Measurements from ENCODE around the gene EHMT1.
"Not testable (repeated sequence)": the region's sequence is repeated elsewhere in the genome, so short reads cannot be mapped to it uniquely, and the experiment has no call there.

The EHMT1 gene

GRCh38 chr9:137590469-137591383 is 28.1 kb upstream of the EHMT1 start, which contains the start of gene ZMYND19:
ZMYND19 (minus strand) TSS chr9:137590512; CDS start chr9:137590263, 249 bp downstream.
- Histone ChIP-seq H3K27ac (replicated peaks) (peak within 1 kb of the TSS; percentile 85), H3K27me3 (ENCODE audit: insufficient read depth, poor library complexity, severe bottlenecking) (no peaks in the 10 kb centered on the region), H3K4me3 (replicated peaks; ENCODE audit: insufficient read depth, low read length) (peak within 1 kb of the TSS; percentile 85)
- DNase-seq (ENCODE audit: low read depth in 1 of 2, low spot score in 1 of 2), result peak; percentile 77 to 80
- TF ChIP-seq, protein P1, sequence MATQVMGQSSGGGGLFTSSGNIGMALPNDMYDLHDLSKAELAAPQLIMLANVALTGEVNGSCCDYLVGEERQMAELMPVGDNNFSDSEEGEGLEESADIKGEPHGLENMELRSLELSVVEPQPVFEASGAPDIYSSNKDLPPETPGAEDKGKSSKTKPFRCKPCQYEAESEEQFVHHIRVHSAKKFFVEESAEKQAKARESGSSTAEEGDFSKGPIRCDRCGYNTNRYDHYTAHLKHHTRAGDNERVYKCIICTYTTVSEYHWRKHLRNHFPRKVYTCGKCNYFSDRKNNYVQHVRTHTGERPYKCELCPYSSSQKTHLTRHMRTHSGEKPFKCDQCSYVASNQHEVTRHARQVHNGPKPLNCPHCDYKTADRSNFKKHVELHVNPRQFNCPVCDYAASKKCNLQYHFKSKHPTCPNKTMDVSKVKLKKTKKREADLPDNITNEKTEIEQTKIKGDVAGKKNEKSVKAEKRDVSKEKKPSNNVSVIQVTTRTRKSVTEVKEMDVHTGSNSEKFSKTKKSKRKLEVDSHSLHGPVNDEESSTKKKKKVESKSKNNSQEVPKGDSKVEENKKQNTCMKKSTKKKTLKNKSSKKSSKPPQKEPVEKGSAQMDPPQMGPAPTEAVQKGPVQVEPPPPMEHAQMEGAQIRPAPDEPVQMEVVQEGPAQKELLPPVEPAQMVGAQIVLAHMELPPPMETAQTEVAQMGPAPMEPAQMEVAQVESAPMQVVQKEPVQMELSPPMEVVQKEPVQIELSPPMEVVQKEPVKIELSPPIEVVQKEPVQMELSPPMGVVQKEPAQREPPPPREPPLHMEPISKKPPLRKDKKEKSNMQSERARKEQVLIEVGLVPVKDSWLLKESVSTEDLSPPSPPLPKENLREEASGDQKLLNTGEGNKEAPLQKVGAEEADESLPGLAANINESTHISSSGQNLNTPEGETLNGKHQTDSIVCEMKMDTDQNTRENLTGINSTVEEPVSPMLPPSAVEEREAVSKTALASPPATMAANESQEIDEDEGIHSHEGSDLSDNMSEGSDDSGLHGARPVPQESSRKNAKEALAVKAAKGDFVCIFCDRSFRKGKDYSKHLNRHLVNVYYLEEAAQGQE (IDR thresholded peaks at IDR 0.05; ENCODE audit: insufficient replicate concordance, low read depth), result no peak
- TF ChIP-seq SPI1 (IDR thresholded peaks at IDR 0.05; ENCODE audit: borderline replicate concordance, low read depth), result peak; percentile 60; the same call in 1 of the 2 replicates
- no peak for TF ChIP-seq GABPA (IDR thresholded peaks at IDR 0.05; ENCODE audit: low read depth)
- peak; percentile 31; the same call in 1 of the 2 replicates for TF ChIP-seq POLR2AphosphoS5 (IDR thresholded peaks at IDR 0.05; ENCODE audit: low read depth)

DNA sequence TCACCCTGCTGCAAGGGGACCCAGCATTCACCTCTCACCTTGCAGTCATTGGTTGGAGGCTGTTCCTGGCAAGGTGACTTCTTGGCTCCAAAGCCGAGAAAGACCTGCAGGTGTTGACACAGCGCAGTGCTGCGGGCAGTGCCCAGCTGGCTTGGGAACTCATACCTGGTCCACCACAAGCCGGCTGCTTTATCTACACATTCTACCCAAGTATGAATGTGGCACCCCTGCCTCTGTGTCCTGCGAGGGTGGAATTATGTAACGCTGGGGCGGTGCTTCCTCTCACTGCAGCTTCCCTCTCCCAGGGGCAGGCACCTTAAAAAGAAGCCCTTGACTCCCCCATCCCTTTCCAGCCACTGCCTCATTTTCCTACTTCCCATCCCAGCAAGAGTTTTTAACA is 26.0 kb upstream of the EHMT1 start:
- TF ChIP-seq POLR2AphosphoS5 (IDR thresholded peaks at IDR 0.05; ENCODE audit: low read depth) (no peak), SPI1 (IDR thresholded peaks at IDR 0.05; ENCODE audit: borderline replicate concordance, low read depth) (peak; percentile 70; the same call in 1 of the 2 replicates), GABPA (IDR thresholded peaks at IDR 0.05; ENCODE audit: low read depth) (no peak)
- TF ChIP-seq, protein P2, sequence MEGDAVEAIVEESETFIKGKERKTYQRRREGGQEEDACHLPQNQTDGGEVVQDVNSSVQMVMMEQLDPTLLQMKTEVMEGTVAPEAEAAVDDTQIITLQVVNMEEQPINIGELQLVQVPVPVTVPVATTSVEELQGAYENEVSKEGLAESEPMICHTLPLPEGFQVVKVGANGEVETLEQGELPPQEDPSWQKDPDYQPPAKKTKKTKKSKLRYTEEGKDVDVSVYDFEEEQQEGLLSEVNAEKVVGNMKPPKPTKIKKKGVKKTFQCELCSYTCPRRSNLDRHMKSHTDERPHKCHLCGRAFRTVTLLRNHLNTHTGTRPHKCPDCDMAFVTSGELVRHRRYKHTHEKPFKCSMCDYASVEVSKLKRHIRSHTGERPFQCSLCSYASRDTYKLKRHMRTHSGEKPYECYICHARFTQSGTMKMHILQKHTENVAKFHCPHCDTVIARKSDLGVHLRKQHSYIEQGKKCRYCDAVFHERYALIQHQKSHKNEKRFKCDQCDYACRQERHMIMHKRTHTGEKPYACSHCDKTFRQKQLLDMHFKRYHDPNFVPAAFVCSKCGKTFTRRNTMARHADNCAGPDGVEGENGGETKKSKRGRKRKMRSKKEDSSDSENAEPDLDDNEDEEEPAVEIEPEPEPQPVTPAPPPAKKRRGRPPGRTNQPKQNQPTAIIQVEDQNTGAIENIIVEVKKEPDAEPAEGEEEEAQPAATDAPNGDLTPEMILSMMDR (IDR thresholded peaks at IDR 0.05; ENCODE audit: insufficient read depth, low read length), result no peak
- TF ChIP-seq, protein P1 (IDR thresholded peaks at IDR 0.05; ENCODE audit: insufficient replicate concordance, low read depth), result no peak
- H3K4me3 ChIP-seq (replicated peaks; ENCODE audit: insufficient read depth, low read length), result no peak overlapping the region
- peak overlapping the region; percentile 31 for H3K27ac ChIP-seq (replicated peaks)
- no peaks in the 10 kb centered on the region for H3K27me3 ChIP-seq (ENCODE audit: insufficient read depth, poor library complexity, severe bottlenecking)
- DNase-seq (ENCODE audit: low read depth in 1 of 2, low spot score in 1 of 2), result peak; percentile 74 to 86

- Histone ChIP-seq H3K4me3 (replicated peaks; ENCODE audit: insufficient read depth, low read length) (no peak overlapping the region), H3K27ac (replicated peaks) (peak overlapping the region; percentile 31; the same call in 1 of the 2 replicates), H3K27me3 (ENCODE audit: insufficient read depth, poor library complexity, severe bottlenecking) (no peaks in the 10 kb centered on the region)
- DNase-seq (ENCODE audit: low read depth in 1 of 2, low spot score in 1 of 2), result no peak
- TF ChIP-seq SPI1 (IDR thresholded peaks at IDR 0.05; ENCODE audit: borderline replicate concordance, low read depth) (no peak), POLR2AphosphoS5 (IDR thresholded peaks at IDR 0.05; ENCODE audit: low read depth) (no peak), GABPA (IDR thresholded peaks at IDR 0.05; ENCODE audit: low read depth) (no peak)
- TF ChIP-seq, protein P2 (IDR thresholded peaks at IDR 0.05; ENCODE audit: insufficient read depth, low read length), result no peak
- TF ChIP-seq, protein P1 (IDR thresholded peaks at IDR 0.05; ENCODE audit: insufficient replicate concordance, low read depth), result no peak
Observed at GRCh38 chr9:137593176-137593575, 25.6 kb upstream of the EHMT1 start.

- not testable (repeated sequence) for H3K4me3 ChIP-seq (replicated peaks; ENCODE audit: insufficient read depth, low read length); DNase-seq (ENCODE audit: low read depth in 1 of 2, low spot score in 1 of 2); H3K27ac ChIP-seq (replicated peaks); H3K27me3 ChIP-seq (ENCODE audit: insufficient read depth, poor library complexity, severe bottlenecking)
Observed at GRCh38 chr9:137596577-137596976, 22.2 kb upstream of the EHMT1 start.
